Gastroesophageal sphincter (tissue), 4 donors: ENCODE results near the gene NODAL. TPM values are rescaled to one million over a fixed set of nuclear protein-coding genes. Genes with fewer than 3 reads are reported as not detected.

Experiments
- ATAC-seq: fragments of 150-250 bp; one replicate; pipeline ENCODE4 v1.9.1; 2016; ENCODE audit warnings: mild to moderate bottlenecking, moderate library complexity
- H3K27ac ChIP-seq, 4 donors: fragments of 200-600 bp; sonication (generic) in 3 of 4; 1 replicate in 3 of 4; 2 replicates in 1 of 4; pipeline ENCODE4 v1.5.1; 2016 to 2019
- H3K27me3 ChIP-seq: fragments of 200-600 bp; sonication (generic); one replicate; pipeline ENCODE4 v1.5.1; 2019
- H3K36me3 ChIP-seq, 2 donors: fragments of 200-600 bp; sonication (generic); one replicate each; pipeline ENCODE4 v1.5.1; 2019; ENCODE audit warnings: control low read depth in 1 of 2
- H3K4me1 ChIP-seq, 3 donors: fragments of 200-600 bp; sonication (generic); 1 replicate in 2 of 3; 2 replicates in 1 of 3; pipeline ENCODE4 v1.5.1; 2016 to 2019; ENCODE audit warnings: control low read depth in 2 of 3
- H3K4me3 ChIP-seq, 2 donors: fragments of 200-600 bp; sonication (generic); one replicate each; pipeline ENCODE4 v1.5.1; 2019; ENCODE audit warnings: mild to moderate bottlenecking in 1 of 2, moderate library complexity in 1 of 2
- H3K9me3 ChIP-seq, 3 donors: fragments of 200-600 bp; sonication (generic); one replicate each; pipeline ENCODE4 v1.5.1; 2017 to 2019; ENCODE audit warnings: control low read depth in 2 of 3
- CTCF ChIP-seq, 4 experiments: fragments of 200-600 bp in 2 of 4; fragments of 450-650 bp in 2 of 4; sonication (generic) in 1 of 4; IDR thresholded peaks; one replicate each; pipeline ENCODE4 v1.5.1; 2017 to 2019; ENCODE audit warnings: antibody characterized with exemption in 4 of 4, mild to moderate bottlenecking in 2 of 4, moderate library complexity in 2 of 4
- EP300 ChIP-seq: sonication (generic); formaldehyde crosslinking; IDR thresholded peaks from one replicate; pipeline ENCODE4 v1.6.1; 2017; ENCODE audit warnings: antibody characterized with exemption, mild to moderate bottlenecking
- POLR2A ChIP-seq, 2 donors: fragments of 450-650 bp; IDR thresholded peaks; one replicate each; pipeline ENCODE4 v1.6.1; 2017; ENCODE audit warnings: antibody characterized with exemption in 2 of 2, mild to moderate bottlenecking in 2 of 2, moderate library complexity in 1 of 2
- POLR2AphosphoS5 ChIP-seq: sonication (generic); formaldehyde crosslinking; IDR thresholded peaks from one replicate; pipeline ENCODE4 v1.6.1; 2017; ENCODE audit warnings: antibody characterized with exemption
- WGBS, 2 donors: methylation state at CpG; one replicate each; pipeline ENCODE4 v1.1.5; 2018; ENCODE audit warnings: low coverage in 1 of 2; 5-methylcytosine and 5-hydroxymethylcytosine counted together
- total RNA-seq, 4 donors: library from RNA; depleted of rRNA; stranded (reverse); fragments of >200 nt; gene quantifications; one replicate each; pipeline ENCODE4 v1.1.0, GENCODE V29; 2016

Gene NODAL
- total RNA-seq, 4 donors from 2014 or later, result 0.40 TPM; not detected in 3

GRCh38 chr10:70417568-70417967 lies 23.9 kb downstream of the NODAL start:
- peaks cover 9 to 36% of the 10 kb centered on the region in 2 donors for H3K36me3 ChIP-seq
- H3K27ac ChIP-seq, result peak overlapping the region in 1 of 4 donors; percentile 25
- H3K4me1 ChIP-seq, result peaks cover 0 to 46% (median 12%) of the 10 kb centered on the region in 3 donors
- no peaks in the 10 kb centered on the region for H3K27me3 ChIP-seq
- no peak for TF ChIP-seq CTCF (IDR thresholded peaks at IDR 0.05)
- TF ChIP-seq POLR2AphosphoS5, result no peak
- TF ChIP-seq EP300, result no peak
- no peak for TF ChIP-seq POLR2A (IDR thresholded peaks at IDR 0.05)
- H3K4me3 ChIP-seq, result no peak overlapping the region
- 88 to 100% methylated on average over 1 of the region's 1 CpG for WGBS, 2 donors
- H3K9me3 ChIP-seq, result no peaks in the 10 kb centered on the region
- ATAC-seq, result no peak

DNA sequence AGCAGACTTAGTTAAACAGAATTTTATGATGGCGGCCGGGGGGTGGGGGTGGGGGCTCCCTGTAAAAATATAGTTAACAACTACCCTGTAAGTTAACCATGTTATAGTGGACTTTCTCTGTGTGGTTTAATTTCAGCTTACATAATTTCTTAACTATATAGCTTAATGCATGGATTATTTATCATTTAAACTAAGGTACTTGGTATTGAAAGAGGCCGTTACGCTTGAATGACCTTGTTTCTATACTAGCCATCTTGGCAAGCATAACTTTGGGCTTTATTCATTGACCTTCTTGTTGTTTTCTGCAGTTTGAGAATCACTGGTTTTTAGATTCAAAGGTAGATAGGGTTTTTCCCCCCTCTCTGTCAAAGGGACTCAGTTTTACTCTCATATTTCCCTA lies 29.1 kb downstream of the NODAL start:
- Histone ChIP-seq H3K27me3 (no peaks in the 10 kb centered on the region), H3K4me1 (peaks cover 14 to 62% (median 18%) of the 10 kb centered on the region in 3 donors), H3K27ac (no peak overlapping the region), H3K36me3 (peaks cover 0 to 5% of the 10 kb centered on the region in 2 donors), H3K4me3 (no peak overlapping the region), H3K9me3 (no peaks in the 10 kb centered on the region)
- TF ChIP-seq POLR2A (IDR thresholded peaks at IDR 0.05) (no peak), EP300 (no peak), POLR2AphosphoS5 (no peak), CTCF (IDR thresholded peaks at IDR 0.05) (no peak)
- WGBS, 2 donors, result 76 to 87% methylated on average over 4 of the region's 4 CpGs
- ATAC-seq, result no peak

GRCh38 chr10:70410608-70411007 lies 30.9 kb downstream of the NODAL start:
- H3K36me3 ChIP-seq, result peaks cover 0 to 5% of the 10 kb centered on the region in 2 donors
- ATAC-seq, result no peak
- H3K4me3 ChIP-seq, result no peak overlapping the region
- TF ChIP-seq EP300, result no peak
- TF ChIP-seq POLR2AphosphoS5, result no peak
- TF ChIP-seq POLR2A (IDR thresholded peaks at IDR 0.05), result no peak
- H3K9me3 ChIP-seq, result no peaks in the 10 kb centered on the region
- 8 to 9% methylated on average over 1 of the region's 1 CpG for WGBS, 2 donors
- peak overlapping the region in 3 of 4 donors; percentile 17 to 100 (median 99) for H3K27ac ChIP-seq
- H3K4me1 ChIP-seq, result peaks cover 22 to 78% (median 24%) of the 10 kb centered on the region in 3 donors
- no peaks in the 10 kb centered on the region for H3K27me3 ChIP-seq

DNA sequence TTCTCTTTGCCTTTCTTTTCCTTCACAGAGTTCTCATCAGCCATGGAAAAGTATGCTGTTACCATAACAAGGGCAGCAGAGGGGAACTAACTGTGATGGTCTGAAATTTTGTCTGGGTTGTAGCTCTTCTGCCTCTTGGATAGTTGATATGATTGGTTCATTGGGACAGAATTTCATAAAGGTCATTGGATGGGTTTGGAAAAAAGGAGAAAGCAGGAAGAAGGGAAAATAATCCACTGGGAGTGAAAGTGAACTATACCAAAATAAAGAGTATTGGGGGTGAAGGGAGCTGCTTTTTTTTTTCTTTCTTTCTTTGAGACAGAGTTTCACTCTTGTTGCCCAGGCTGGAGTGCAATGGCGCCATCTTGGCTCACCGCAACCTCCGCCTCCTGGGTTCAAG lies 31.7 kb downstream of the NODAL start:
- H3K9me3 ChIP-seq, result no peaks in the 10 kb centered on the region
- H3K27ac ChIP-seq, result peak overlapping the region in 3 of 4 donors; percentile 17 to 100 (median 99)
- no peak for ATAC-seq
- whole genome bisulfite sequencing, 2 donors, result 92 to 96% methylated on average over 3 of the region's 3 CpGs
- peaks cover 22 to 78% (median 24%) of the 10 kb centered on the region in 3 donors for H3K4me1 ChIP-seq
- H3K36me3 ChIP-seq, result peaks cover 0 to 5% of the 10 kb centered on the region in 2 donors
- no peaks in the 10 kb centered on the region for H3K27me3 ChIP-seq
- TF ChIP-seq CTCF (IDR thresholded peaks at IDR 0.05) (no peak), EP300 (no peak), POLR2A (IDR thresholded peaks at IDR 0.05) (no peak), POLR2AphosphoS5 (no peak)
- no peak overlapping the region for H3K4me3 ChIP-seq

GRCh38 chr10:70405037-70405824 lies 36.2 kb downstream of the NODAL start:
- 0 to 2% methylated on average over 6 to 18 of the region's 18 CpGs for WGBS, 2 donors
- ATAC-seq, result peak; percentile 92

More at GRCh38 chr10:70405037-70405824, 36.2 kb downstream of the NODAL start:
- H3K4me3 ChIP-seq, result peak overlapping the region; percentile 74 to 86
- H3K27me3 ChIP-seq, result no peaks in the 10 kb centered on the region
- H3K9me3 ChIP-seq, result no peaks in the 10 kb centered on the region
- peaks cover 6 to 52% (median 10%) of the 10 kb centered on the region in 3 donors for H3K4me1 ChIP-seq
- H3K36me3 ChIP-seq, result no peaks in the 10 kb centered on the region
- TF ChIP-seq POLR2AphosphoS5 (peak; percentile 90), EP300 (no peak), POLR2A (IDR thresholded peaks at IDR 0.05) (peak; percentile 51 to 60), CTCF (IDR thresholded peaks at IDR 0.05) (peak in 1 of 4 experiments; percentile 12)
- peak overlapping the region; percentile 96 to 100 (median 98) for H3K27ac ChIP-seq
